PC-9 (cell line): ENCODE results near the gene PKP3. TPM values are rescaled to one million over a fixed set of nuclear protein-coding genes. Genes with fewer than 3 reads are reported as not detected.

Experiments used
- BruUV-seq: library from RNA; stranded (reverse); fragments of 400-500 nt; replicated peaks from 2 replicates; lab custom pipeline; 2021; lab: Mats Ljungman, UMichigan
- CTCF ChIA-PET: fragments of 300-600 bp; sonication (Branson Sonifier 250); formaldehyde crosslinking; loops from one replicate; lab custom pipeline; 2022; ENCODE audit warnings: antibody characterized with exemption; lab: Charles Lee
- POLR2A ChIA-PET: fragments of 300-600 bp; sonication (Branson Sonifier 250); formaldehyde crosslinking; loops from one replicate; lab custom pipeline; 2022; ENCODE audit warnings: antibody characterized with exemption; ENCODE audit not compliant: unreplicated experiment; lab: Charles Lee
- DNase-seq, 2 experiments: peaks; one replicate each; pipeline versions ENCODE4 v3.0.0 to v3.0.0-alpha.2; 2015 to 2022; ENCODE audit warnings: mixed read lengths in 1 of 2
- H2AFZ ChIP-seq: fragments of 200-600 bp; sonication (generic); 2 replicates; pipeline ENCODE4 v1.8.1; 2017; ENCODE audit warnings: antibody characterized with exemption
- H3F3A ChIP-seq: fragments of 200-600 bp; sonication (generic); 2 replicates; pipeline ENCODE4 v1.8.1; 2017; ENCODE audit warnings: antibody characterized with exemption, mild to moderate bottlenecking, low read depth; ENCODE audit not compliant: insufficient read depth
- H3K27ac ChIP-seq: fragments of 200-600 bp; sonication (generic); 2 replicates; pipeline ENCODE4 v1.6.1; 2016; ENCODE audit warnings: mixed run types
- H3K27me3 ChIP-seq: fragments of 200-600 bp; sonication (generic); 2 replicates; pipeline ENCODE4 v1.6.1; 2016; ENCODE audit warnings: low read depth, mixed run types; ENCODE audit not compliant: insufficient read depth
- H3K36me3 ChIP-seq: fragments of 200-600 bp; sonication (generic); 2 replicates; pipeline ENCODE4 v1.6.1; 2016; ENCODE audit warnings: low read depth, mixed run types
- H3K4me1 ChIP-seq: fragments of 200-600 bp; sonication (generic); replicated peaks from 2 replicates; pipeline ENCODE4 v1.6.1; 2016; ENCODE audit warnings: mixed run types; ENCODE audit not compliant: insufficient read depth
- H3K4me2 ChIP-seq: fragments of 200-600 bp; sonication (generic); 2 replicates; pipeline ENCODE4 v1.6.1; 2017; ENCODE audit warnings: mixed run types
- H3K4me3 ChIP-seq: fragments of 200-600 bp; sonication (generic); 2 replicates; pipeline ENCODE4 v1.6.1; 2016; ENCODE audit warnings: mixed run types
- H3K79me2 ChIP-seq: fragments of 200-600 bp; sonication (generic); 2 replicates; pipeline ENCODE4 v1.6.1; 2017; ENCODE audit warnings: low read depth, mixed run types
- H3K9me2 ChIP-seq: fragments of 200-600 bp; sonication (generic); 2 replicates; pipeline ENCODE4 v1.8.1; 2017; ENCODE audit warnings: mild to moderate bottlenecking; ENCODE audit not compliant: insufficient read depth
- H3K9me3 ChIP-seq: fragments of 200-600 bp; sonication (generic); 2 replicates; pipeline ENCODE4 v1.8.1; 2016; ENCODE audit warnings: low read depth; ENCODE audit not compliant: insufficient read depth
- H4K20me1 ChIP-seq: fragments of 200-600 bp; sonication (generic); 2 replicates; pipeline ENCODE4 v1.8.1; 2017; ENCODE audit not compliant: insufficient read depth
- CTCF ChIP-seq: fragments of 200-600 bp; sonication (generic); conservative IDR thresholded peaks from 2 replicates; pipeline ENCODE4 v1.6.1; 2017; ENCODE audit warnings: mixed run types, antibody characterized with exemption, mild to moderate bottlenecking, moderate library complexity
- EZH2 ChIP-seq: fragments of 200-600 bp; sonication (generic); IDR thresholded peaks from 2 replicates; pipeline ENCODE4 v1.8.0; 2017; ENCODE audit warnings: antibody characterized with exemption, low read depth
- intact Hi-C: fragments of 100-400 bp; cut with micrococcal nuclease; formaldehyde crosslinking; loops from one replicate; pipeline ENCODE4 v1.10.0; 2022; ENCODE audit not compliant: unreplicated experiment
- total RNA-seq: library from RNA; stranded (reverse); gene quantifications from 2 replicates; pipeline ENCODE4 v1.2.3, GENCODE V29; 2021

PKP3 gene
- total RNA-seq, 1 experiment from 2014 or later, result 83.7 TPM

- Histone ChIP-seq H3K4me1 (no peaks in the 10 kb centered on the region), H3K27me3 (no peaks in the 10 kb centered on the region), H3K4me3 (no peak overlapping the region), H2AFZ (no peak overlapping the region), H3F3A (no peaks in the 10 kb centered on the region), H3K27ac (no peak overlapping the region), H3K9me3 (no peaks in the 10 kb centered on the region), H3K79me2 (no peaks in the 10 kb centered on the region), H4K20me1 (no peaks in the 10 kb centered on the region), H3K9me2 (no peaks in the 10 kb centered on the region), H3K36me3 (no peaks in the 10 kb centered on the region), H3K4me2 (no peak overlapping the region)
- DNase-seq, result no peak
- ChIA-PET CTCF (no interaction called here), POLR2A (no interaction called here)
- intact Hi-C loops, result no loop called here
- BruUV-seq, result no TSS peak
- no peak for TF ChIP-seq EZH2
- no peak for TF ChIP-seq CTCF
Measured at GRCh38 chr11:380996-381395, 13.0 kb upstream of the PKP3 start.

DNA sequence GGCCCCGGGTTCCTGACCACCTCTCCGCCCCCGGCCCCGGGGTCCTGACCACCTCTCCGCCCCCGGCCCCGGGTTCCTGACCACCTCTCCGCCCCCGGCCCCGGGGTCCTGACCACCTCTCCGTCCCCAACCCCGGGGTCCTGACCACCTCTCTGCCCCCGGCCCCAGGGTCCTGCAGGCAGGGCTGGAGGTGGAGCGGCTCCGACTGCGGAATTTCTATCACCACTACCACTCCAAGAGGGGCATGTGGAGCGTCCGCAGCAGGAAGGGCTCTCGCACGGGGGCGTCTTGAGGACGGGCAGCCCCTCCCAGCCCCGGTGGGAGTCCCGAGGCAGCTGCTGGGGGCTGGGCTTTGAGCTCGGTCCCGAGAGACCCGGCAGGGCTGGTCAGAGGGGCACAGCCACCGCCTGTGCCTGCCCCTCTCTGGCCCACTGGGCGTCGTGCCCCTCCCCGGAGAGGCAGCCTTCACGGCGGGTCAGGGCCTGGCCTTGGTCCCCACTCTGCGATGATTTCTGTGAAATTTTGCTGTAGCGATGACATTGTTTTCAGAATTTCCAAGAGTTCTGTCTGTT lies 12.4 kb upstream of the PKP3 start:
- no peak for TF ChIP-seq EZH2
- no peak for TF ChIP-seq CTCF
- ChIA-PET POLR2A (no interaction called here), CTCF (no interaction called here)

GRCh38 chr11:382081-382629 lies 11.9 kb upstream of the PKP3 start:
- Histone ChIP-seq H4K20me1 (no peaks in the 10 kb centered on the region), H3K4me1 (no peaks in the 10 kb centered on the region), H3K36me3 (no peaks in the 10 kb centered on the region), H3K27ac (no peak overlapping the region), H3K27me3 (no peaks in the 10 kb centered on the region), H3K9me3 (no peaks in the 10 kb centered on the region), H3K79me2 (no peaks in the 10 kb centered on the region), H3K4me3 (no peak overlapping the region), H2AFZ (no peak overlapping the region), H3K4me2 (no peak overlapping the region), H3F3A (no peaks in the 10 kb centered on the region), H3K9me2 (no peaks in the 10 kb centered on the region)
- no peak for DNase-seq
- no TSS peak for BruUV-seq
- TF ChIP-seq EZH2 (no peak), CTCF (no peak)
- CTCF ChIA-PET, result no interaction called here
- POLR2A ChIA-PET, result no interaction called here
- intact Hi-C loops, result no loop called here

More for the DNA sequence above, 12.4 kb upstream of the PKP3 start:
- intact Hi-C loops, result no loop called here
- Histone ChIP-seq H3K4me3 (no peak overlapping the region), H3K9me2 (no peaks in the 10 kb centered on the region), H3F3A (no peaks in the 10 kb centered on the region), H2AFZ (no peak overlapping the region), H3K79me2 (no peaks in the 10 kb centered on the region), H3K36me3 (no peaks in the 10 kb centered on the region), H3K4me2 (no peak overlapping the region), H3K27me3 (no peaks in the 10 kb centered on the region), H3K27ac (no peak overlapping the region), H3K4me1 (no peaks in the 10 kb centered on the region), H4K20me1 (no peaks in the 10 kb centered on the region), H3K9me3 (no peaks in the 10 kb centered on the region)
- DNase-seq, result no peak
- no TSS peak for BruUV-seq
